Measurements from ENCODE around the gene UTF1. TPM values are rescaled to one million over a fixed set of nuclear protein-coding genes. Genes with fewer than 3 reads are reported as not detected.

UTF1 gene
- total and polyA plus RNA-seq, 9 of the 15 experiments (the other 6 are each of a cell fraction or from before 2014, with no cell fraction given): 0.35 to 0.46 TPM; not detected in 7

GRCh38 chr10:133180965-133181639 lies 48.9 kb upstream of the UTF1 start:
- no TSS peak for BruUV-seq (replicated peaks)
- DNase-seq (ENCODE audit: extremely low read depth in 1 of 4, low spot score in 3 of 4) (no peak), FAIRE-seq (no peak), ATAC-seq (no peak)
- 3% methylated on average over 21 of the region's 23 CpGs for WGBS (ENCODE audit: insufficient coverage, low coverage, missing lambda C conversion rate)
- H3K9me3 ChIP-seq (replicated peaks; ENCODE audit: control insufficient read depth, insufficient read depth, low read depth, low read length): no peaks in the 10 kb centered on the region; the same call in 1 of the 2 replicates
- no peaks in the 10 kb centered on the region for H3K79me2 ChIP-seq (ENCODE audit: control insufficient read depth, insufficient read depth, low read length)
- no peak overlapping the region for H2AFZ ChIP-seq (ENCODE audit: low read depth, low read length)
- ChIA-PET POLR2A (no interaction called here), CTCF (ENCODE audit: low intra/inter-chr PET ratio) (no interaction called here)
- no peak overlapping the region for H3K4me2 ChIP-seq (ENCODE audit: insufficient read depth, low read length)
- no peak for TF ChIP-seq ZBTB7A (IDR thresholded peaks at IDR 0.05; ENCODE audit: borderline replicate concordance, control insufficient read depth, low read depth, low read length)
- TF ChIP-seq ZNF197 (CRISPR knock-in tag; IDR thresholded peaks at IDR 0.05; ENCODE audit: low read depth): no peak
- TF ChIP-seq HDAC6 (IDR thresholded peaks at IDR 0.05; ENCODE audit: low read depth, low read length): no peak
- no peak for TF ChIP-seq KLF6 (CRISPR knock-in tag; IDR thresholded peaks at IDR 0.05; ENCODE audit: borderline replicate concordance)
- TF ChIP-seq HDAC1 (IDR thresholded peaks at IDR 0.05): no peak
- no peak for TF ChIP-seq MTA1 (IDR thresholded peaks at IDR 0.05; ENCODE audit: borderline replicate concordance)
- no peak for TF ChIP-seq CBX1 (IDR thresholded peaks at IDR 0.05; ENCODE audit: low read depth)
- TF ChIP-seq POLR3G (IDR thresholded peaks at IDR 0.05; ENCODE audit: extremely low read depth, insufficient read length, insufficient replicate concordance): no peak
- TF ChIP-seq, protein P1, sequence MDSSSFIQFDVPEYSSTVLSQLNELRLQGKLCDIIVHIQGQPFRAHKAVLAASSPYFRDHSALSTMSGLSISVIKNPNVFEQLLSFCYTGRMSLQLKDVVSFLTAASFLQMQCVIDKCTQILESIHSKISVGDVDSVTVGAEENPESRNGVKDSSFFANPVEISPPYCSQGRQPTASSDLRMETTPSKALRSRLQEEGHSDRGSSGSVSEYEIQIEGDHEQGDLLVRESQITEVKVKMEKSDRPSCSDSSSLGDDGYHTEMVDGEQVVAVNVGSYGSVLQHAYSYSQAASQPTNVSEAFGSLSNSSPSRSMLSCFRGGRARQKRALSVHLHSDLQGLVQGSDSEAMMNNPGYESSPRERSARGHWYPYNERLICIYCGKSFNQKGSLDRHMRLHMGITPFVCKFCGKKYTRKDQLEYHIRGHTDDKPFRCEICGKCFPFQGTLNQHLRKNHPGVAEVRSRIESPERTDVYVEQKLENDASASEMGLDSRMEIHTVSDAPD (CRISPR knock-in tag; IDR thresholded peaks at IDR 0.05): no peak
- TF ChIP-seq MXD1 (CRISPR knock-in tag; IDR thresholded peaks at IDR 0.05; ENCODE audit: borderline replicate concordance, poor library complexity, severe bottlenecking): no peak
- no peak for TF ChIP-seq MECOM (CRISPR knock-in tag; IDR thresholded peaks at IDR 0.05)
- no peak for TF ChIP-seq DIDO1 (tag; IDR thresholded peaks at IDR 0.05; ENCODE audit: low read depth)
- TF ChIP-seq, protein P2, sequence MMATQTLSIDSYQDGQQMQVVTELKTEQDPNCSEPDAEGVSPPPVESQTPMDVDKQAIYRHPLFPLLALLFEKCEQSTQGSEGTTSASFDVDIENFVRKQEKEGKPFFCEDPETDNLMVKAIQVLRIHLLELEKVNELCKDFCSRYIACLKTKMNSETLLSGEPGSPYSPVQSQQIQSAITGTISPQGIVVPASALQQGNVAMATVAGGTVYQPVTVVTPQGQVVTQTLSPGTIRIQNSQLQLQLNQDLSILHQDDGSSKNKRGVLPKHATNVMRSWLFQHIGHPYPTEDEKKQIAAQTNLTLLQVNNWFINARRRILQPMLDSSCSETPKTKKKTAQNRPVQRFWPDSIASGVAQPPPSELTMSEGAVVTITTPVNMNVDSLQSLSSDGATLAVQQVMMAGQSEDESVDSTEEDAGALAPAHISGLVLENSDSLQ (IDR thresholded peaks at IDR 0.05): no peak
- no peak for TF ChIP-seq ZNF311 (CRISPR knock-in tag; IDR thresholded peaks at IDR 0.05)
- TF ChIP-seq ETS1 (conservative IDR thresholded peaks at IDR 0.05; ENCODE audit: control insufficient read depth, low read depth, low read length): no peak
- TF ChIP-seq ZNF174 (CRISPR knock-in tag; IDR thresholded peaks at IDR 0.05): no peak
- no peak for TF ChIP-seq MTF1 (CRISPR knock-in tag; IDR thresholded peaks at IDR 0.05; ENCODE audit: borderline replicate concordance)
- TF ChIP-seq PTRF (tag; IDR thresholded peaks at IDR 0.05): no peak
- in situ Hi-C loops (cut with MboI) (no loop called here), intact Hi-C loops (cut with micrococcal nuclease) (no loop called here)
- no peaks in the 10 kb centered on the region for H4K20me1 ChIP-seq (replicated peaks; ENCODE audit: control insufficient read depth, insufficient read depth, low read length)
- H3K27ac ChIP-seq (ENCODE audit: extremely low read depth, low read depth, low read length): no peak overlapping the region
- no peaks in the 10 kb centered on the region for H3K9me1 ChIP-seq (ENCODE audit: control insufficient read depth, insufficient read depth, low read length)
- no peak overlapping the region for H3K9ac ChIP-seq (ENCODE audit: insufficient read depth in 1 of 2, low read depth in 2 of 2, low read length in 2 of 2)
- H3K36me3 ChIP-seq (ENCODE audit: control insufficient read depth, insufficient read depth, low read length): no peaks in the 10 kb centered on the region
- no peak overlapping the region for H3K4me3 ChIP-seq
- H3K27me3 ChIP-seq (ENCODE audit: control insufficient read depth in 2 of 2, insufficient read depth in 2 of 2, low read length in 2 of 2): peaks cover 0 to 43% of the 10 kb centered on the region in 2 experiments; a peak in 4 of 5 replicates
- peaks cover 0 to 4% of the 10 kb centered on the region in 2 experiments; a peak in 2 of 5 replicates for H3K4me1 ChIP-seq (replicated peaks in 1 of 2; ENCODE audit: control insufficient read depth in 2 of 2, insufficient read depth in 2 of 2, low read length in 2 of 2)

Data from K562 (cell line).